ENCODE results near the gene PSMB5.

Gene PSMB5

DNA sequence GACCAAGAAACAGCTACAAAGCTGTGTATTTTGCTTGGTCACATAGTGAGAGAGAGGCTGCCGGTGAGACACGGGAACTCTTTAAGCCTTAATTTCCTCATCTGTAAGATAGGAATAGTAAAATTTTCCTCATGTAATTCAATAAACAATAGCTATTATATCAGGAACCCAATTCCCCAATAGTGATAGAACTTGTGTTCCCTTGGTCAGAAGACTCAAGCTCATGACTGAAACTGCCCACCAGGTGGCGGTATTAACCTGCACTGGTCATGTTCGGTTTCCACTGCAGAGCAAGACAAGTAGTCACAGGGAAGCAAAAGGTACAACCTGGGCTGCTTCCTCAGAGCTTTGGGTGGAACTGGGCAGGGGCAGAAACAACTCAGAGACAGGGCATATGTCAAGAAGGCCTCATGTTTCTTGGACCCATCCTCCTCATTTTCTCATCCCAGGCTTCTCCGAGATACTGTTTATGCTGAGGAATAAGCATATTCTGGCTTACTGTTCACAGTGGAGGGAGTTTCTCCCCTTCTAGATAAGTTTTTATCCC lies 48.1 kb downstream of the PSMB5 start:
- DNase-seq (ENCODE audit: low read depth), result peak; percentile 71

- no peak for DNase-seq (ENCODE audit: low read depth)
Observed at GRCh38 chr14:22985894-22986507, 48.7 kb downstream of the PSMB5 start.

- DNase-seq (ENCODE audit: low read depth), result no peak
Observed at GRCh38 chr14:22984959-22985658, 49.6 kb downstream of the PSMB5 start.

GRCh38 chr14:22982477-22983245 lies 52.0 kb downstream of the PSMB5 start, which contains the start of gene AJUBA:
TSS of gene AJUBA (minus strand) at chr14:22982551. CDS start at chr14:22982266, 285 bp downstream.
- DNase-seq (ENCODE audit: low read depth), result peak; percentile 46

DNA sequence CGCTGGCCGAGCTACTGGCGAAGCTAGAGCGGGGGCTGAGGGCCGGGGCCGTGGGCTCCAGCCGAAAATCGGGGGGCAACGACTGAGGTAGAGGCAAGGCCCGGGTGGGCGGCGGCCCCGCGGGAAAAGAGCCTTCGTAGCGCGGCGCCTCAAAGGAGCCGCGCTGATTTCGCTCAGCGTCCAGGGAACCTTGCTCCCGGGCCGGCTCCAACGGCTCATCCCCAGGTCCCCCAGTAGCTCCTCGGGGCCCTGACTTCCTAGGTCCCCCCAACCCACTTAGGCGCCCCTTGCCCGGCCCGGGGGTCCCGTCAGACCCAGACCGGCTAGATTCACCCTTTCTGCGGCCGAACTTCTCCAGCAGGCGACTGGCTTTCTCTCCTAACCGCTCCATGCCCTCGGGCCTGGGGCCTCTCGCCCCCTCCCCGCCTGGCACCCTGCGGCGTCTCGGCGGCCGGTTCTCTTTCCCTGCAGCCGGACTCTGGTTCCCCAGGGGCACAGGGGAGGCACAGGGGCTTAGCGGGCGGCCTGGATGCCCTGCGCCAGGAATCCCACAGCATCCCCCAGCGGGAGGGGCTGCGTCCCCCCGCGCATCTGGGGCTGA lies 52.7 kb downstream of the PSMB5 start:
- DNase-seq (ENCODE audit: low read depth), result no peak

- DNase-seq (ENCODE audit: low read depth), result no peak
Observed at GRCh38 chr14:22981090-22981875, 53.4 kb downstream of the PSMB5 start.

DNA sequence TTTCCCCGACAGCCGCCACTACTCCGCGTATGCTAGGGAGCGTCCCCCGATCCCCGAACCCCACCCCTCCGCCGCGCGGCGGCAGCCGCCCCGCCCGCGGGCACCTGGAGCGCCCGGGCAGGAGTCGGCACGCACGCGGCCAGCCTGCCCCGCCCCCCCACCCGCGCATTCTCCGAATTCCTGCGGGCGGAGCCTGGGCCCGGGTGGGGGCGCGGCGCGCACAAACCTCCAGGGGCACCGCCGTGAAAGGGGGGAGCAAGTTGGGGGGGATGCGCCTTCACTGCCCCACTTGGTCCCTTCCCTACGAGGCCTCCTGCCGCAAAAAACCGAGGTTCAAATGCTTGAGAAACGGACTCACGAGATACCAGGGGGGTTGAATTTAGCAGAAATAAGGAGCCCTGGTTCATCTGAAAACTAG lies 54.0 kb downstream of the PSMB5 start:
- peak; percentile 39 for DNase-seq (ENCODE audit: low read depth)

DNA sequence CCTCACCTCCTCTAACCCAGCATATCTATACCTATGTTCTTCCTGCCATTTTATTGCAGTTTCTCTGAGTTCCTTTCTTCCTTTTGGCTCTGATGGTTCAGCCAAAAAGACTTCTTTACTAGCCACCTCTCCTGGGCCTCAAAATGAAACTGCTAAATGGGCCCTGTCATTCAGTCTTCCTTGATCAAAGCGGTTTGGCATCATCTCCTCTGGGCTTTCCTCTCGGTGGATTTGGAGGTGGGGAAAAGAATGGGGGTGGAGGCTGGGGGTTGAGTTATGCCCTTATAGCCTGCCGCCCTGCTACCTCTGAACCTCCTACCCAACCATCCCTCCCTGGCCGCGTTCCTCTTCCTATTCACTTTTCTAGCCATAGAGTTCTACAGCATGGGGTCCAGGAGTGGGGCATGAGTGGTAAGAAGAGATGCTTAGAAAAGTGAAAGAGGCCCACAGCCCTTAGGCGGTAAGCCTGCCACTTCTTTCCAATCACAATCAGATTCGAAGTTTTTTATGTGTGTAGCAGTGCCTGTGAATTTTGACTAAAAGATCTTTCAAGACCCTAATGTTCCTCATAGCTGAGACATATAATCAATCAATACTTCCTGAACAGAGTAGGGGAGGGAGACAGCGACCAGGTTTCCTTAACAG lies 54.8 kb downstream of the PSMB5 start:
- no peak for DNase-seq (ENCODE audit: low read depth)

GRCh38 chr14:22978981-22979671 lies 55.6 kb downstream of the PSMB5 start:
- DNase-seq (ENCODE audit: low read depth), result no peak

DNA sequence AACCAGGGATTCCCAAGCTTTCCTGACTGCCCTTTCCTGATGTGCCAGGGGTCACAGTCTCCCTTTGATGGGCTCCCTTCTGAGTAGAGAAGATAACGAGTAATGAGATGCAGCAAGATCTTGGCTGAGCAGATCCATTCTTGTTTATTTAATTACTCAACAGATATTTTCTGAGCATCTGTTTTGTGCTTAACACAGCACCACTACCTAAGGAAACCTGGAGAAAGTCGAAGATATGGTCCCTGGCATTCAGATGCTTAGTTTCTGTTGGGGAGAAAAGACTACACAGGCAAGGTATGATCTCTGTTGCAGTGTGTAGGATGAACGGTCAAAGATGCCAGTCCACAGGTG lies 56.2 kb downstream of the PSMB5 start:
- DNase-seq (ENCODE audit: low read depth), result no peak

DNA sequence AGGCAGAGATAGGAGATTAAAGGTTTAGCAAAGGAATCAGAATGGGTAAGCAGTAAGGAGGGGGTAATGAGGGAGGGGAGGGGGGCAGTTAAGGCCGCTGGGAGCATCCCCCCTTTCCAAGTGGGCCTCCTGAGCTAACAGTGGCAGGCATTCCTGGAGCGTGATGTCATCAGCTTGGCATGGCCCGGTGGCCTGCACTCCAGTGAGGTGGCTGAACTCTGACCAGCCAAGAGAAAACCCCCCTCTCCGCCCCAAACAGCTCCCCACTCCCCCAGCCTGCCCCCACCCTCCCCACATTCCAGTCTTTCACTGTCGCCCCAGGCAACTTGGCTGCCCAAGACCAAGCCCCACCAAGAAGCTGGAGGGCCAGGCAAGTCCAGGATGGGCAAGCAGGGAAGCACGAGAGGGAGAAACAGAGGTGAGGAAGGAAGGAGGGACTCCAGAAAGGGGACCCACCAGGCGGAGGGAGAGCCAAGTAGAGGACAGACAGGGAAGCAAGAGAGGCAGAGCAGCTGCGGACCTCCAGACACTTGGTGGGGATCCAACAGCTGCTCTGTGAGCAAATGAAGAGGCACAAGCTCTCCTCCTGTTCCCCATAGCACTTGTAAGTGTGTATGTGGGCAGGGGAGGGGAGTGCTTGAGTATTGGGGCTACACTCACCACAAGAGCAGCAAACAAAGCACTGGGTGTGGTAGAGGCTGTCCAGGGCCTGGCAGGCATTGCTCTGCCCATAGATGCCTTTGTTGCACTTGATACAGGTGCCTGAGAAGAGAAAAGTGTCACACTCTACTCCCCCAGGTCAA lies 56.8 kb downstream of the PSMB5 start:
- no peak for DNase-seq (ENCODE audit: low read depth)

- DNase-seq (ENCODE audit: low read depth), result no peak
Observed at GRCh38 chr14:22977434-22977683, 57.3 kb downstream of the PSMB5 start.

- no peak for DNase-seq (ENCODE audit: low read depth)
Observed at GRCh38 chr14:22976620-22977433, 57.9 kb downstream of the PSMB5 start.
